Measurements from ENCODE around the gene ICAM1. TPM values are rescaled to one million over a fixed set of nuclear protein-coding genes. Genes with fewer than 3 reads are reported as not detected.

Gene ICAM1
- total RNA-seq, 1 experiment from 2014 or later: 17.2 TPM

GRCh38 chr19:10305139-10305806, 34.4 kb downstream of the ICAM1 start:
- peaks cover 13% of the 10 kb centered on the region; the same call in 1 of the 2 replicates for H3K36me3 ChIP-seq
- H3K4me3 ChIP-seq: no peak overlapping the region
- no peaks in the 10 kb centered on the region for H3K9me3 ChIP-seq (replicated peaks)
- peak overlapping the region; percentile 42; the same call in 1 of the 2 replicates for H3K27ac ChIP-seq
- H3K4me1 ChIP-seq (replicated peaks): peaks cover 25% of the 10 kb centered on the region
- no peak for DNase-seq (ENCODE audit: low read depth in 1 of 2, low spot score in 2 of 2)
- H3K27me3 ChIP-seq (replicated peaks): no peaks in the 10 kb centered on the region

GRCh38 chr19:10306327-10306726, 35.4 kb downstream of the ICAM1 start:
- no peak overlapping the region for H3K4me3 ChIP-seq
- H3K4me1 ChIP-seq (replicated peaks): peaks cover 25% of the 10 kb centered on the region
- peaks cover 13% of the 10 kb centered on the region; the same call in 1 of the 2 replicates for H3K36me3 ChIP-seq
- no peaks in the 10 kb centered on the region for H3K27me3 ChIP-seq (replicated peaks)
- DNase-seq (ENCODE audit: low read depth in 1 of 2, low spot score in 2 of 2): no peak
- no peaks in the 10 kb centered on the region for H3K9me3 ChIP-seq (replicated peaks)
- H3K27ac ChIP-seq: no peak overlapping the region

DNA sequence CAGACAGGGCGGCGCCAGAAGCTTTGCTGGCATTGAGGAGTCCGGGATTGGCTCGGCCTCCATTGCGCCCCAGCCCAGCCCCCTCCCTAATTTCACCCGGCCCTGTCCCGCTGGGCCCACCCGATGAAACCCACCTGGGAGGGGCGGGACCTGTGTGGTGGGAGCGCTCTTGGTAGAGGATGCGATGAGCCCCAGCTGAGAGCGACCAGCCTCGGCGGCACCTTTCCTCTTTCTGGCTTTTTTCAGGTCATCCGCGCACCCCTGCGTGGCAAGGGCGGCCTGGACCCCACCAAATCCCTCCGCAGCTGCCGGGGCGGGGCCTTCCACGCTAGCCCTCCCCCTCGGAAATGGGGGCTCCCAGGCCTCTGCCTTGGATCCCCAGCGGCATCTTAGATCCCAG, 38.5 kb downstream of the ICAM1 start, which contains the start of gene ZGLP1:
Gene ZGLP1, minus strand, starts transcription at position 393 of the 400 bp plus-strand sequence.
- peaks cover 14% of the 10 kb centered on the region for H3K4me1 ChIP-seq (replicated peaks)
- no peaks in the 10 kb centered on the region for H3K27me3 ChIP-seq (replicated peaks)
- H3K9me3 ChIP-seq (replicated peaks): no peaks in the 10 kb centered on the region
- no peak within 1 kb of the TSS for H3K4me3 ChIP-seq
- no peak within 1 kb of the TSS for H3K27ac ChIP-seq
- DNase-seq (ENCODE audit: low read depth in 1 of 2, low spot score in 2 of 2): no peak
- peaks cover 26% of the 10 kb centered on the region for H3K36me3 ChIP-seq

GRCh38 chr19:10315335-10316214, 44.7 kb downstream of the ICAM1 start, which contains the start of gene FDX2:
Gene FDX2 (minus strand): TSS chr19:10316015. CDS start chr19:10315996, 19 bp downstream.
- Histone ChIP-seq H3K27me3 (replicated peaks) (no peaks in the 10 kb centered on the region), H3K27ac (no peak within 1 kb of the TSS), H3K4me1 (replicated peaks) (peaks cover 7% of the 10 kb centered on the region; the same call in 1 of the 2 replicates), H3K9me3 (replicated peaks) (no peaks in the 10 kb centered on the region), H3K36me3 (peaks cover 55% of the 10 kb centered on the region), H3K4me3 (peak within 1 kb of the TSS; percentile 65)
- DNase-seq (ENCODE audit: low read depth in 1 of 2, low spot score in 2 of 2): peak; percentile 61 to 82

GRCh38 chr19:10316229-10317044, 45.5 kb downstream of the ICAM1 start:
- peaks cover 63% of the 10 kb centered on the region for H3K36me3 ChIP-seq
- no peaks in the 10 kb centered on the region for H3K27me3 ChIP-seq (replicated peaks)
- H3K4me3 ChIP-seq: peak overlapping the region; percentile 65
- H3K27ac ChIP-seq: no peak overlapping the region
- H3K9me3 ChIP-seq (replicated peaks): no peaks in the 10 kb centered on the region
- peaks cover 7% of the 10 kb centered on the region; the same call in 1 of the 2 replicates for H3K4me1 ChIP-seq (replicated peaks)
- no peak for DNase-seq (ENCODE audit: low read depth in 1 of 2, low spot score in 2 of 2)

GRCh38 chr19:10317045-10317856, 46.3 kb downstream of the ICAM1 start:
- Histone ChIP-seq H3K4me1 (replicated peaks) (peaks cover 7% of the 10 kb centered on the region; the same call in 1 of the 2 replicates), H3K4me3 (no peak overlapping the region), H3K9me3 (replicated peaks) (no peaks in the 10 kb centered on the region), H3K36me3 (peaks cover 71% of the 10 kb centered on the region), H3K27ac (no peak overlapping the region), H3K27me3 (replicated peaks) (no peaks in the 10 kb centered on the region)
- DNase-seq (ENCODE audit: low read depth in 1 of 2, low spot score in 2 of 2): no peak

DNA sequence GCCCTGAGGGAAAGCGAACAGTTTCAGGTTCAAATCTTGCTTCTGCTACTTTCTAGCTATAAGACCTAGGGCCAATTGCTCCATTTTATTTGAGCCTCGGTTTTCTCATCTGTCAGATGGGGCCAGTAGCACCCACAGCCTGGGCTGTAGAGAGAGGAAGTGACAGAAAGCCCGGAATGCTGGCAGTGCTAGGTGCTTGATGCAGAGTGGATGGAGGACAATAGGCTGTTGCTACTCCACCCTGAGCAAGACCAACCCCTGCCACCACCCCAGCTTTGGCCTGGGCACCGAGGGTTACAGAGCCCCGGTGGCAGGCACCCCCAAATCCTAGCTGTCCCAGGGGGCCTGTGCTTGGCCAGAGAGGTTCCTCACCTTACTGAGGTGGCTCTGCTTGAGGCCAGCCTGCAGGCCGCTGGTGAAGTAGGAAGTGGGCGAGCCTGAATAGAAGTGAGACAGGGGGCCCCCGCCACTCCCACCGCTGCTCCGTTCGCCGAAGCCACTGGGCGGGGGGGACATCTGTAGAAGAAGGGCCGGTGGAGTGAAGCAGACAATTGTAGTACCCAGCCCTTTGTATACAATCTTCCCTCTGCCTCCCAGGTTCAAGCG, 47.0 kb downstream of the ICAM1 start:
- no peak for DNase-seq (ENCODE audit: low read depth in 1 of 2, low spot score in 2 of 2)
- H3K4me1 ChIP-seq (replicated peaks): peaks cover 7% of the 10 kb centered on the region; the same call in 1 of the 2 replicates
- no peak overlapping the region for H3K4me3 ChIP-seq
- H3K9me3 ChIP-seq (replicated peaks): no peaks in the 10 kb centered on the region
- H3K27me3 ChIP-seq (replicated peaks): no peaks in the 10 kb centered on the region
- peaks cover 75% of the 10 kb centered on the region for H3K36me3 ChIP-seq
- no peak overlapping the region for H3K27ac ChIP-seq

- H3K9me3 ChIP-seq (replicated peaks): no peaks in the 10 kb centered on the region
- H3K27me3 ChIP-seq (replicated peaks): no peaks in the 10 kb centered on the region
- peaks cover 81% of the 10 kb centered on the region for H3K36me3 ChIP-seq
- peaks cover 7% of the 10 kb centered on the region; the same call in 1 of the 2 replicates for H3K4me1 ChIP-seq (replicated peaks)
- DNase-seq (ENCODE audit: low read depth in 1 of 2, low spot score in 2 of 2): no peak
- no peak overlapping the region for H3K4me3 ChIP-seq
- no peak overlapping the region for H3K27ac ChIP-seq
Measured at GRCh38 chr19:10318807-10319682, 48.1 kb downstream of the ICAM1 start.

GRCh38 chr19:10320602-10321416, 49.9 kb downstream of the ICAM1 start:
- Histone ChIP-seq H3K9me3 (replicated peaks) (no peaks in the 10 kb centered on the region), H3K36me3 (peaks cover 90% of the 10 kb centered on the region), H3K27me3 (replicated peaks) (no peaks in the 10 kb centered on the region), H3K4me1 (replicated peaks) (0 out of 2 replicates have a peak, but pooled peaks cover 3% of the 10 kb centered on the region), H3K4me3 (no peak overlapping the region), H3K27ac (no peak overlapping the region)
- DNase-seq (ENCODE audit: low read depth in 1 of 2, low spot score in 2 of 2): no peak

DNA sequence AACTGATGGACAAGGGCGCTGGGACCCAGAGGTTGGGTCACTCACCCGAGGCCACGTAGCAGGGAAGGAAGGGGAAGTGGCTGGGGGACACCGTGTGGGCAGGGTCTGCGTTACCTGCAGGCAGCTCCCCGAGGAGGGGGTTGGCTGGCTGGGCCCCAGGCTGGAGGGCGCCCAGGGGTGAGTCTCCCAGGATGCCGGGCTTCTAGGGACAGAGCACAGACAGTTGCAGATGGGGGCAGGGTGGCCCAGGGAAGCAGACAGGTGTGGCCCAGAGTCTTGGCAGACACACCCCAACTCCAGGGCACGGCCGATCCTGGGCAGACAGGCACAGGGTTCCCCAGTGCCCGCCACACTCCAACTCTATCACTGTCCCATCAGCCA, 50.5 kb downstream of the ICAM1 start:
- peaks cover 90% of the 10 kb centered on the region for H3K36me3 ChIP-seq
- H3K4me3 ChIP-seq: no peak overlapping the region
- H3K4me1 ChIP-seq (replicated peaks): no peaks in the 10 kb centered on the region
- no peaks in the 10 kb centered on the region for H3K27me3 ChIP-seq (replicated peaks)
- H3K27ac ChIP-seq: no peak overlapping the region
- H3K9me3 ChIP-seq (replicated peaks): no peaks in the 10 kb centered on the region
- no peak for DNase-seq (ENCODE audit: low read depth in 1 of 2, low spot score in 2 of 2)

All from SJSA1 (cell line).